Brain pericyte (primary cell): ENCODE measurements around the gene MGAT5.

Experiments used
- DNase-seq: peaks from one replicate; pipeline ENCODE4 v3.0.0-alpha.2; 2012; ENCODE audit warnings: low read depth, low spot score

The MGAT5 gene

DNA sequence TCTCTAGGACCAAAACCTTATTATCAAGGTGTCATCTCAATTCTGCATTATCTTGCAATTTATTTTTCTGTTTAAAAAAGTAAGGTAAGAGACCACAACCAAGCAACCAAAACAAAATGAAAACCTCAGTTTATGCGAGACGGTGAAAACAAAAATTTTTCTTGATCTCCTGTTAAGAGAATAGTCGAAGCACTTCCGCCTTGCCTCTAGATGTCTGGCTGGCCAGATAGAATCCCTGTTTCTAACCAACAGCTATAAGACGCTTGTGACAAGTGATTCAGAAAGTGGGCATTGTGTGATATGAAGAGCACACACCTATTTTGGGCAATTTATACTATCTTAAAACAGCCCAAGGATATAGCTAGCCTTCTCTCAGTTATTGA is 51.2 kb downstream of the MGAT5 start:
- DNase-seq: no peak

DNA sequence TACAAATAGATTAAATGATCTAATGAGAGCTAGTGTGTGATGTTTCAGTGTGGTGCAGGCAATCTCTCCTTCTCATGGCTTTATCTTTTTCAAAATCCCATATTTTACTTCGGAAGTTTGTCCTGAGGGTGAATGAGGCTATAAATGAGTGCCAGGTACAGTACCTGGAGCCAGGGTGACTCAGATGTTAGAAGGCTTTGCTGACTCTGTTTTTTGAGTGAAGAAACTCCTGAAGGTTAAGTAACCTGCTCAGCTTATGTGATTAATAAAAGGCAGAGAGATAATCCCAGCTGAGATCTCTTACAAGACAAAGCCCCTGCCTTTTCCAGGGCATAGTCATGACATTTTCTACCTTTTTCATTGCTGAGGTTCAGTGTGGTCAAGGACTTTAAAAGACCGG is 52.6 kb downstream of the MGAT5 start:
- DNase-seq: no peak

DNA sequence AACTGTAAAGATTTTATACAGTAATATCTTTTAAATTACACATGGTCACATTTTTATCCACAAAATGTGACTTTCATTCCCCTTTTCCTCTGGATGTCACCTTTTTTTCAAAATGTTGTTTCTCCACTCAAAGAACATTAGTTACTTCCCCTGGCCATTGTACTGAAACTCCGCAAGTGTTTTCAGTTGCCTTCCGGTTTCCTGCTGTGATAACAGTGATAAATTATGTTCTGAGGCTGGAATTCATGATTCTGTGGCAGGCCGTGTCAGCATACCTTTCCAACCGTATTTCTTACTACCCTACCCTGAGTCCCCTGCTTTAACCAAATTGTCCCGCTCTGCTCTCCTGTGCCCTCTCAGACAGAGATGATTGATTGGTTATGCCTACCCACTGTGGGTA is 53.5 kb downstream of the MGAT5 start:
- no peak for DNase-seq

DNA sequence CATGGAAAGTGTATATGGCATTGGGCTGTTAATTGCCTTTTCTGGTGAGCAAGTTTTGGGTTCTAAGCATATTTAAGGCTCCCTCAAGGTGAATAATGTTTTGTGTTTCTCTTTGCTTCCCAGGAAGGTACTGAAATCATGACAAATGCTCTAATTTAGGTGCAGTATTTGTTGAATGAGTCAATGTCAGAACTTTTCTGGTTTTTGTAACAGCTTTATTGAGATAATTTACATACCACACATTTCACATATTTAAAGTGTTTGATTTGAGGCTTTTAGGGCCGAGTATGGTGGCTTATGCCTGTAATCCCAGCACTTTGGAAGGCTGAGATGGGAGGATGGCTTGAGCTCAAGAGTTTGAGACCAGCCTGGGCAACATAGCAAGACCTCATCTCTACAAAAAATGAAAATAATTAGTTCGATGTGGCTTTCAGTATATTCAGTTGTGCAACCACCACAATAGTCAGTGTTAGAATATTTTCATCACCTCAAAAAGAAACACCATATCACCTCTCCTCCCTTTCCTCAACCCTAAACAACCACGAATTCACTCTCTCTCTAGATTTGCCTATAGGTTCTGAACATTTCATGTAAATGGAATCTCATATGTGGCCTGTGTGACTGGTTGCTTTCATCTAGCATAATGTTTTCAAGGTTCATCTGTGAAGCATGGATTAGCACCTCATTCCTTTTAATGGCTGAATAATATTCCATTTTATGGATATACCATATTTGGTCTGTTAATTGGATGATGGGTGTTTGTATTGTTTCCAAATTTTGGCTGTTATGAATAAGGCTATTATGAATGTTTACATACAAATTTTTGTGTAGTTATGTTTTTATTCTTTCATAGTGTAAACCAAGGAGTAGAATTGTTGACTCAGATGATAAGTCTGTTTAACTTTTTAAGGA is 54.9 kb downstream of the MGAT5 start:
- no peak for DNase-seq

DNA sequence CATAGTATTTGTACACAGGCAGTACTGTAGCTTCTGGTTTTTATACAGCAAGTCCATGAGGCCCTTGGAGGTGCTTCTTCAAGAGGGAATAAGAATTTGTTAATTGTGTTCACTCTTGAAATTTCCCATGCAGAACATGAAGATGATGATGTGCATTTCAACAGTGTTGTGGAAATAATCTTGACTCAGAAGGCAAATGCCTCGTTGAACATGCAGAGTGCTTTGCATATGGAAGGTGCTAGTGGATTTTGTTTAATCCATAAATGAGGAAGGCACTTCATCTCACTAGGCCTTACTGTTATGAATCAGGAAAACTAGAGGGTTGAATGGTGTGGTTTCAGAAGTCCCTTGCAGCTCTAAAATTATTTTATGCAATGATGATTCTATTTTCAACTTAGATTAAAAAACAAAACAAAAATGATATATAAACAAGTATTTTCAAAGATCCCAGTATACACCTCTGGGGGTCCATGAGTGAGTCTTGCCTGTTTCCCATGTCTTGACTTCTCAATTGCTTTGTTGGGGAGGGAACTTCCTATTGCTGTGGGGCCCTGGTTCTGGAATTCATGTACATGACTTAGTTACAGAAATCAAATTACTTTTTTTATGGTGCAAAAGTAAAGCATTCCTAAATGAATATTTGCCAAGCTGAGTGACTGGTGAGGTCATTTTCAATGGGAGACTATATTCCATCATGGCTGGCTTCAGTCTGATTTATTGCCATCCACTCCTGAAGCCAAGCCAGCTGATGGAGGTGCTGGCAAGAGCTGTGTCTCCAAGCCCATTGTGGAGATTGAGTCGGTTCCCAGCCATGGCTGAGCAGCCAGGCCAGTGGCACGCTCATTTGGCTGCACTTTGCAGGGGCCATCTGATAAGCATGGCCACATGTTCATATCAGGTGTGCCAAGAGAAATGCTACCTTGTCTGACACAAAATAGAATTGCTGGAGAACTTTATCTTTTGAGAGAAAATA is 56.5 kb downstream of the MGAT5 start:
- DNase-seq: no peak

DNA sequence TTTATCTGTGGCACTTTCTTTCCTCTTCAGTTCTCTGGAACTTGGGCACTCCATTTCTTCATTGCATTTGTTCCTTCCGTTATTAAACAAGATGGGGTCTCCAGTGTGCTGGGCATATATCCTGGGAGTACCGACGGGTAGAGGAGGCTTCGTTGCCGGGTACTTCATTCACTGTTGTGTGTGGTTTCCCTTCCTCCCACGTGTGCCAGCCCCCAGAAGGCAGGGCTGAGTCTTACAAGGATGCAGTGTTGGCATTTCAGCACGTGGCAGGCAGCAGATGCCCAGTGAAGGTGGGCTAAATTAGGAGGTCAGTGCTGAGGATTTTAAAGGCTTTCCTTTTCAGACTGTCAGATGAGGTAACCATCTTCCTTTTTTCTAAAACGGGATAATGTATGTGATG is 58.6 kb downstream of the MGAT5 start:
- no peak for DNase-seq

DNA sequence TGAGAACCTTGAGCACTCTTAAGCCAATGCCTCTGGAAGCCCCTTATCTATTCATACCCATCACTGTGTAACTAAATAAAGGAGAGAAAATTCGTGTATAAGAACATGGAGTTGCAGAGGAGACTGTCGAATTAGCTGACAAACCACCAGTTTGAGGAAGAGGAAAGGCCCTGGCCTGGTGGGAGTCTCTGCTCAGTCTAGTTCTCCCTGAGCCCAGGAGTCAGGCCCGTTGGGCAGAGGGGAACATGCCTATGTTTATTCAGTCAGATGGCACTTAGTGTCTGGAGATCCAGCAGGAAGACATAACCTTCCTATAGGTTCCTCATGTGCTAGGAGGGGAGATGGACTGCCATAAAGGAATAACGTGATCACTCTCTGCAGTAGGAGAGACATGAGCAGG is 60.3 kb downstream of the MGAT5 start:
- no peak for DNase-seq

DNA sequence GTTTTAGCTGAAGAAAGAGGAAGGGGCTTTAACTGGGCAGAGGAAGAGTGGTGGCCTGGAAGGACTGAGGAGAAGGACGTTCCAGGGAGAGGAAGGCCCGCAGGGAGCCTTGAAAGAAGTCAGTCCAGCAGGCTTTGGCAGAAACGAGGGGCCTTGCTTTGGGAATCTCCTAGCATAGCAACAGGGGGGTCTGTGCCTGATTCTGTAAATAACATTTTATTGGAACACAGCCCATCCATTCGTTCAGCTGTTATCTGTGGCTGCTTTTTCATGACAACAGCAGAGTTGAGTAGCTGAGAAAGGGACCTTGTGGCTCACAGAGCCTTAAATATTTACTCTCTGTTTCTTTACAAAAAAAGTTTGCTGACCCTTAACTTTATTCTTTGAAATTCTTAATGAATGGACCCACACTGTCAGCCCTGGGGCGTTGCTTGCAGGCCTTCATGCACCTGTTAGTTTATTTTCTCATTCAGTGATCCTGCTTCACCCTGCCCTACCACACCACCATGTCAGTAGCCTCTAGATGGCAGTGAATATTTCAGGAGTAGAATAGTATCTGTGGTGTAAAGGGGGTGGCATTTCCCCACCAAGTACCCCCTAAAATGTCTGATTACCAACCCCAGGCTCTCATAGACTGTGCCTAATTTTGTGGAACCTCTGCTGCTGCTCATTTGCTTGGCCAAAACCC is 61.0 kb downstream of the MGAT5 start:
- DNase-seq: no peak

DNA sequence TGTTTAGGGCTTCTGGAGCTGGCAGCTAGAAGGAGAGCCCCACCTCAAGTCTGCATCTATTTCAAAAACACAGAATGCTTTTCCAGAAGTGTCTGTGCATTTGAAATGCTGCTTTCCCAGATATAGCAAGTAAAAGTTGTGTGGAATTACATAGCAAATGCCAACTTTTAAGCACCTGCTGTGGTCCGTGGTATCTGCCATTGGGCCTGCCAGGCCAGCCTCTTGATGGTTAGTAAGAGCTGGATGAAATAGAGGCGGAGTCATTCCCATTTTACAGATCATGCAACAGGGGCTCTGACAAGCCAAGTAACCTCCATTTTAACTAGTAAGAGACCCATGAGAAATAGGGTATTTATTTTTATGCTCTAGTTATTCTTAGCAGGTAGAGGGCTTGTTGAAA is 61.6 kb downstream of the MGAT5 start:
- DNase-seq: no peak

DNA sequence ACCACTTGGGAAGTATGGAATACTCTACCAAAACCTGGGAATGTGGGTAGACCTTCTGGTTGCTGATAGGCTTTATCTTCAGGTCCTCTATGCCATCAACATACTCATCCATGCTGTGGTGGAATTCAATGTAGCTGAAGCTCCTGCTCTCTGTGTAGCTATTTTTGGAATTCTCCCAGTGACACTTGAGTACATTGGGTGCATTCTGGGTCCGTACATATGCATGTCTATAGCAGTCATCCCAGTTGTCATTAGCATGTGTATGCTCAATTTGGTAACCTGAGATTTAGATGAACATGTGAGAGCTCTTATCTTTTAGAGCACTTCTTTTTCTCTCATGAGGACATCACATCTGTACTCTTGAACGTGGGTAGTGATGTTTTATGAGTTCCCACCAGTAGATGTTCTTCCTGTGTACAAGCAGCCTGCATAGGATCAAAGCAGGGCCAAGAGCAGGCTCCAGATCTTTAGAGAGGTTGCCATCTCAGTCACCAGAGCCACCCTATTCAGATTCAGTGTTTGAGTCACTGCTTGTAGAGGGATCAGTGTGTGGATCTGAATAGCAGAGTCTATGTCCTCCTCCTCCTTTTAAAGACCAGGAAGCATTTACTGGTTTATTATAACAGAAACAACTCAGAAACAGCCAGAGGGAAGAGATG is 65.9 kb downstream of the MGAT5 start:
- DNase-seq: no peak

DNA sequence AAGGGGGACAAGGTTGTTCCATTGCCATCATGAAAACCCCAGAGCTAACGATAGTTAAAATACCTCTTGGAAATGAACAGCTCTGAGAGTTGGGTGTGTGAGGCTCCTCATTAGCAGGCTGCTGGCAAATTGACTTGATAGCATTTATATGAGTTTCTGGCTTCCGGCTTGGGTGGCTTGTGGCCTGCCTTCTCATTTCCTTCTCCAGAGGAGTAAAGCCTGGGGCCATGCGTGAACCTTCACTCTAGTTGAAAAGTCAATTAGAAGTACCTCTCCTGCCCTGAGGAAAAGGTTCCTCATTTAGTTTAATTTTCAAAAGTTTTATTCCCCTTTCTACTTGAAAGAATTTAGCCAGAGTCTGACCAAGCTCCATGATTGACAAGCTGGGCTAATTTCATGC is 67.1 kb downstream of the MGAT5 start:
- DNase-seq: no peak

DNA sequence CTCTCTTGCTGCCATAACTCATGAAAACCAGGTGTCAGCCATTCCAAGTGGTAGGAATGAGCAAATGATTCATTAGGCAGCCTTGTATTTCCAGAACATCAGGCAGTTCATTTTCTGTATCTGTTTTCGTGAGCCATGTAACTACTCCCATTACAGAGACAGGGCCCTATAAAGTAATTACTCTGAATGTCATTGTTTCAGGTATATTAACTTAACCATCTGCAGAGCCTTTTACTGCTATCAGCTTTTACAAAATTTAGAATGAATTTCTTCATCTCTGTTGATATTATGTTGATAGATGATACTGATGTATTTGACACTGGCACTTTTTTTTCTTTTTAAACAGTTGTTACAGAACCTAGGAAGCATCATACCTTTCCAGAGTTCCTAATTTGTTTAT is 69.9 kb downstream of the MGAT5 start:
- no peak for DNase-seq

DNA sequence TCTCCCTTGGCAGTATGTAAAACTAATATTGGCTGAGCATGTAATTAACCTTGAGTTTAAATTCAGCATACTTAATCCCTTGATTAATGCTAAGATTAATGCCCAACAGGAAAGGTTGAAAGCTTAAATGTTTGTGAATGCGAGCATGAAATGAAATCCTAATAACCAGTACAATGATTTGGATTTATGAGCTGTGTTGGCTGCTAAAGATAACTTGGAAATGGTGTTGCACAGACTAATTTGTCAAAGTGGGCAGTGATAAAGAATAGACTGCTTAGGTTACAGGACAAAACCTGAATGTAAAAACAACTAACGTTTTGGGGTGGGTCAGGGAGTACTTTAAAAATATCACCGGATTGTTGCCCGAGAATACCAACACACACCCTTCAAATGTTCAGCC is 70.6 kb downstream of the MGAT5 start:
- DNase-seq: no peak

DNA sequence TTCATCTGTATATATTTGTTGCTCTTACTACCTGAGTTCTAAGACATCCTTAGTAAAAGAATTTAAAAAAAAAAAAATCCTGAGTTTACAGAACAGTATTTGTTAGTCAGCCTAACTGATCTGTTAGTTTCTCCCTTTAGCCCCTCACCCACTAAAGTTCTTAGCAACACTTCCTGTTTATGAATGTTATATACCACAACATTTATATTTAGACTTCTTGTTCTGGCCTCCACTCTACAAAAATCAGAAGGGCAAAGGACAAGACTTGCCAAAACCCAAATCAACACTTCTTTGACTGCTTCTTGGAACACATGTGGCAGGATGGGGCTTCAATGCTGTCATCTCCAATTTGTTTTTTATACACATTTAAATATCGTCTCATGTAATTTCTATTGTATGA is 71.1 kb downstream of the MGAT5 start:
- DNase-seq: no peak

DNA sequence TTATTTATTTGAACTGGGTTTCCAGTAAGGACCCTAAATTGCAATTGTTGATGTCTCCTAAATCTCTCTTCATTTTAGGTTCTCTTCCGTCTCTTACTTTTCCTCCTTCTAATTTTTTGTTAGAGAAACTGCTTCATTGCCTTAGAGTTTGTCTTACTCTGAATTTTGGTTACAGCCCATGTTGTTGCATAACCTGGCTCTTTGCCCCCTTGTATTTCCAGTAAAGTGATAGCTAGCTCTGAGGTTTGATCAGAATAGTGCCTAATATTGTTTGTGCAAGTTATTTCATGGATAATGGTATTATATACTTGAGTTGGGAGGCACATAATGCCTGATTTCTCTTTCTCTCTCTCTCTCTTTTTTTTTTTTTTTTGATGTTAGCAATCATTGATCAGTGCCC is 71.8 kb downstream of the MGAT5 start:
- no peak for DNase-seq

DNA sequence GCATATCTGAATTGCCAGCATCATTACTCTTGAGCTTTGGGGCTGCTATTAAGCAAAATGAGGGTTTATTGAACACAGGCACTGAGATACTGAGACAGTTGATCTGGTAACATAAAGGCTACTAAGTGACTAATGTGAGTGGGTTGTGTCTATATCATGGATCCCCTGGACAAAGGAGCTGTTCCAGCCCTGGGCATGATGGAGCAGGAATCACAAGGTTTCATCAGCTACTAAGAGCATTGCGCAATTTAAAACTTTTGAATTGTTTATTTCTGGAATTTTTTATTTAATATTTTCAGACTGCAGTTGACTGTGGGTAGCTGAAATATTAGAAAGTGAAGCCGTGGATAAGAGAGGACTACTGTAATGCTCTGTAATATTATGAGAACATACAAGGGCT is 73.5 kb downstream of the MGAT5 start:
- DNase-seq: no peak

DNA sequence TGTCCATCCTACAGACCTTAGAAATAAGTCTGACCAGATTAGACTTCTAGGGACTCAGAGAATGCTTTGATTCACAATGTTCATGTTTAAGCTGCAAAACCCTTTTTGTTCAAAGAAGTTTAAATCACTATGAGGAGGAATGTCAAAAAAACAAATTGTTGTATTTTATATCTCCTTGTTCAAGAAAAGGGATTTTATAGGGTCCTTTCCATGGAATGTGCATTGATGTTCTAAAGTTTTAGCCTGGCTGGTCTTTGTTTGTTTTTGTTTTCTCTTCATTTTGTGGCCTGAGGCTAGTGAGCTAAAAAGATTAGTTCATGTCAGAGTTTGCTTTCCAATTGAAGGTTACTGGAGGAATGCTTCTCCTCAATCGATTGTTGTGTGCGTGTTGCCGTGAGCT is 77.2 kb downstream of the MGAT5 start:
- no peak for DNase-seq

DNA sequence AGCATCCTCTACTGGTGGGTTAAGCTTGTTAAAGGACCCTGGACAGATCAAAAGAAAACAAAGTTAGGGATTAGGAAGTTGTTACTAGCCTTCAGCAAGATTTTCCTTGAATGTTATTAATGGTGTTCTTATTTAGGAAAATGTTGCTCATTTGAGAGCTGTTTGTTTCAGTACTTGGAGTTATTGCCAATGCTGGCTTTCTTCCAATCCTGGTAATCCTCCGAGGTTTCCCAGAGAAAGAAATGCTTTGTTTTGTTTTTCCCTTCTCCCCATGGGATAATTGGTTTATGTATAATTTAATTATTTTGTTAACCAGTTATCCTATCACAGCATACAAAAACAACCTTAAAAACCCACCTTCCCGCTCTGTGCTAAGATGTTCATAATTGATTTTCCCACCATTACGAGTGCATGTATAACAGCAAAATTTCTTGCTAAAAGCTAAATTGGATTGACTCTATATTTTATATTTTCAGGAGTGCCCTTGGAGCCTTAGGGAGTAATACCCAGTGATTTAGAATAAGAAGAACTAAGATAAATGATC is 79.8 kb downstream of the MGAT5 start:
- DNase-seq: no peak

DNA sequence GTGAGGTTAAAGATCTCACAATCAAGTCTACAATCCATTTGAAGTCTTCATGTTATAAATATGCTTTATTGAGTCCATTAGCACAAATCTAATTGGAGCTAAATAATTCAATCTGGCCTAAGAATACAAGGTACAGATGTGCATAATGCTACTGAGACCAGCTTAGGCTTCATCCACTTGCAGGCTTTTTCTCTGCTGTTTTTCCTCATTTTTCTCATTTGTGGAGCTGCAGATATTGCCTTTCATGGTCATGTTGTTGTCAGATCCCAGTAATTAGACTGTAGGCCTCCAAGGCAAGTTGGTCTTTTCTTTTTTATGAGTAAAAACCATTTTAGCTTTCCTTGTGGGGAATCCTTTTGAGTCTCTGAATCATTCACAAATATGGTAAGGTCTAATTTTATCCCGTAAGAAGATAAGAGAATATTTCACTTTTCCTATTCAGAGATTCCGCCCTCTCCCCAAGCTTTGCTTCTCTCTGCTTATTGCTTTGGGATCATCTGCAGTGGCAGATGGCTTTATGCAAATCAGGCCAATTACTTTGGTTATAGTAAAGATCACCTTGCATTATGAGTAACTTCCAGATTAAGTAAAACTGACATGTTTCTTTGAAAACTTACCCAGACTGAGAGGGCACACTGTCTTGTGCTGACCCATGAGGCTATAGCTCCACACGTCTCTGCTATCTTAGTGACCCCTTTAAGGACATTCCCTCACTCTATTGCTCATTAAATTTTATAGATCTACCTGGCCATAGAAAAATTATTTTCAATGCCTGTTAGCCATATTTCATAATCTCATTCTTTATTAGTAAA is 80.9 kb downstream of the MGAT5 start:
- DNase-seq: no peak

DNA sequence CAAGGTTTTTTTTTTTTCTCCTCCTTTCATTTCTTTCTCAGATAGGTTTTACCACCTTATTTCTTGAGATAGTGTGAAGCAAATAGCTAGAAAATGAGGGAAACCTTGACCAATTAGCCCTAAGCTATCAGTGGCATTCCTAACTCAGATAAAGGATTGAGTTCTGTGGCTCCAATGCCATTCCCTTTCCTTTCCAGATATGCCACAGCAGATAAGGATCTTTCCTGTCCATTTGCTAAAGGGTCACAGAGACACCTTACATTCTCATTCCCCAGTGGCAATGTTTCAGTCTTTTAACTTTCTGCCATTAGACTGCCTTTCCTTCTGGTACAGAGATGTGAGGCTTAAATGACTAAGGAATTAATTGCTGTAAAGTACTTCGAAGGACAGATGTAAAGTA is 81.7 kb downstream of the MGAT5 start:
- no peak for DNase-seq
